Left hindlimb (tissue), 1 donor: ENCODE data around the gene IMPG2.

Source experiments
- DNase-seq: peaks from one replicate; pipeline ENCODE4 v3.0.0-alpha.2; 2018

Gene IMPG2

DNA sequence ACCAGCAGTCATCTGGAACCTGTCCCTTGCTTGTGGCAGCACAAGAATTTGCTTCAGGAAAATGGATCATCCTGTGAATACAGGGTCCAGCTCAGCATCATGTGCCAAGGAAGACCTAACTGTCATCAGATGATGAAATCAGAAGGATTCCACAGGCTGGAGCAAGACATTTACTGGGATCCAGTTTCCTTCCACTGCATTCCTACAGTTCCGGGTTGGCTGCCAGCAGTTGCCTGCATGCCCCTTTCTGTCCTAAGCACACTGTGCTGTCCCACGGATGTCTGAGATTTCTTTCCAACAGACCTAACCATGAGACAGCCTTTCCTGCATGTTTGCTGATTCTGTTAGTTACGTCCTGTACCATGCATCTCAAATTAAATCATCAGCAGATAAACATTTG is 140.7 kb downstream of the IMPG2 start:
- no peak for DNase-seq

DNA sequence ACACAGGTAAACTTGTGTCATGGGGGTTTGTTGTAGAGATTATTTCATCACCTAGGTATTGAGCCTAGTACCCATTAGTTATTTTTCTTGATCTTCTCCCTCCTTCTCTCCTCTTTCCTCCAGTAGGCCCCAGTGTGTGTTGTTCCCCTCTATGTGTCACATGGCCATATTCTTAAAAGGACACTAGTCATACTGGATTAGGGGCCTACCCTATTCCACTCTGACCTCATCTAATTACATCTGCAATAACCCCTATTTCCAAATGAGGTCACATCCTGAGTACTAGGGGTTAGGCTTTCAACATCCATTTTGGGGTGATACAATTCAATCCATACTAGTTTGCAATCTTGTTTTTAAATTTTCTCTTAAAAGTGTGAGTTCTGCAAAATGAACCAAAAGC is 142.8 kb downstream of the IMPG2 start:
- DNase-seq = no peak
